Measurements from ENCODE around the gene SEMA4B. TPM values are rescaled to one million over a fixed set of nuclear protein-coding genes. Genes with fewer than 3 reads are reported as not detected.
"Not testable (repeated sequence)": the region's sequence is repeated elsewhere in the genome, so short reads cannot be mapped to it uniquely, and the experiment has no call there.

SEMA4B gene
- total and polyA plus RNA-seq, 8 donors = 32.5 to 63.9 (median 38.4) TPM

- FAIRE-seq = no peak
- H3K36me3 ChIP-seq = no peaks in the 10 kb centered on the region
- no peak for DNase-seq
- no peak for ATAC-seq
- intact Hi-C loops (cut with DNase I) = no loop called here
- no peaks in the 10 kb centered on the region for H3K27me3 ChIP-seq
- H3K9me3 ChIP-seq = no peaks in the 10 kb centered on the region
- peaks cover 12 to 49% (median 33%) of the 10 kb centered on the region in 3 donors for H3K4me1 ChIP-seq
- H3K4me3 ChIP-seq = no peak overlapping the region
- 60 to 72% methylated on average over 7 to 8 of the region's 8 CpGs for WGBS, 2 donors
- no peak for TF ChIP-seq CTCF (IDR thresholded peaks at IDR 0.05)
- H3K27ac ChIP-seq = peak overlapping the region in 1 of 4 donors; percentile 33
These were observed 13.8 kb upstream of the SEMA4B start for GRCh38 chr15:90187257-90187868.

- Histone ChIP-seq H3K4me1 (peaks cover 18 to 56% (median 40%) of the 10 kb centered on the region in 3 donors), H3K27ac (peak overlapping the region in 1 of 4 donors; percentile 12)
- FAIRE-seq; H3K9me3 ChIP-seq; H3K27me3 ChIP-seq; H3K36me3 ChIP-seq; H3K4me3 ChIP-seq; ATAC-seq; DNase-seq; intact Hi-C loops (cut with DNase I): not testable (repeated sequence)
- WGBS, 2 donors = 94 to 98% methylated on average over 7 of the region's 7 CpGs
These were observed 13.1 kb upstream of the SEMA4B start for GRCh38 chr15:90188065-90188464.

GRCh38 chr15:90188914-90189748 lies 12.0 kb upstream of the SEMA4B start:
- ATAC-seq (no peak), DNase-seq (no peak), FAIRE-seq (no peak)
- intact Hi-C loops (cut with DNase I) = no loop called here
- no peak for TF ChIP-seq CTCF (IDR thresholded peaks at IDR 0.05)
- no peaks in the 10 kb centered on the region for H3K36me3 ChIP-seq
- no peaks in the 10 kb centered on the region for H3K27me3 ChIP-seq
- H3K4me1 ChIP-seq = peaks cover 24 to 57% (median 35%) of the 10 kb centered on the region in 3 donors
- no peak overlapping the region for H3K27ac ChIP-seq
- no peak overlapping the region for H3K4me3 ChIP-seq
- WGBS, 2 donors = 79 to 81% methylated on average over 8 of the region's 8 CpGs
- no peaks in the 10 kb centered on the region for H3K9me3 ChIP-seq

- no peak for TF ChIP-seq CTCF (IDR thresholded peaks at IDR 0.05)
- H3K27ac ChIP-seq = peak overlapping the region in 3 of 4 donors; percentile 20 to 79 (median 70)
These were observed 11.2 kb upstream of the SEMA4B start for GRCh38 chr15:90189781-90190467.

GRCh38 chr15:90190606-90191343 lies 10.4 kb upstream of the SEMA4B start:
- H3K4me1 ChIP-seq = peaks cover 24 to 64% (median 33%) of the 10 kb centered on the region in 3 donors
- H3K36me3 ChIP-seq = no peaks in the 10 kb centered on the region
- no peaks in the 10 kb centered on the region for H3K9me3 ChIP-seq
- H3K27me3 ChIP-seq = no peaks in the 10 kb centered on the region
- FAIRE-seq (no peak), DNase-seq (peak in 2 of 6 donors; percentile 35 to 45), ATAC-seq (no peak)
- intact Hi-C loops (cut with DNase I) = no loop called here
- H3K4me3 ChIP-seq = no peak overlapping the region
- WGBS, 2 donors = 62 to 64% methylated on average over 10 of the region's 10 CpGs
- peak overlapping the region; percentile 20 to 79 (median 57) for H3K27ac ChIP-seq
- TF ChIP-seq CTCF (IDR thresholded peaks at IDR 0.05) = no peak

More at GRCh38 chr15:90189781-90190467, 11.2 kb upstream of the SEMA4B start:
- Histone ChIP-seq H3K4me3 (no peak overlapping the region), H3K9me3 (no peaks in the 10 kb centered on the region), H3K27me3 (no peaks in the 10 kb centered on the region), H3K36me3 (no peaks in the 10 kb centered on the region), H3K4me1 (peaks cover 24 to 64% (median 33%) of the 10 kb centered on the region in 3 donors)
- WGBS, 2 donors = 80% methylated on average over 10 of the region's 10 CpGs
- FAIRE-seq (no peak), DNase-seq (peak in 1 of 6 donors; percentile 37), ATAC-seq (no peak)
- intact Hi-C loops (cut with DNase I) = no loop called here
